Measurements from ENCODE around the gene DPYSL4. TPM values are rescaled to one million over a fixed set of nuclear protein-coding genes. Genes with fewer than 3 reads are reported as not detected.

DPYSL4 gene
- total RNA-seq, 5 donors from 2014 or later (not counting 1 experiment from before 2014, with no cell fraction given): 0.66 to 3.9 (median 3.2) TPM

DNA sequence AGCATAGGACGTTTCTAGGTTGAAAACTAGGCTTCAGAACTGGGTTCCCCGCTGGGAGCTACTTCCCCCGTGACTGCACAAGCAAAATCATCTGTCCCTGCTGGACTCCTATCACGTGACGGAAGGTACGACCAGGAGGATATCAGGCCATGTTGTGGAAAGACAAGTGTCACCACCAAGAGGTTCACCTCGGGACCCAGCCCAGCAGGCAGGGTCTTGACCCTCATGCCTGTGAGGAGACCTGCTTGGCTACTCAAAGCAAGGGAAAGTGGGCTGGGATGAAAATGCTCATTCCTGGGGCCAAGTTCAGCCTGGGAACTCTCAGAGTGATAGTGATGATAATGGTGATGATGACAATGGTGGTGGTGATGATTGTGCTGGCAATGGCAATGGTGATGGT, 32.3 kb upstream of the DPYSL4 start:
- H3K27me3 ChIP-seq (replicated peaks in 1 of 2; ENCODE audit: control insufficient read depth in 2 of 2, extremely low read depth in 1 of 2, insufficient read depth in 2 of 2, low read length in 1 of 2): peaks cover 0 to 2% of the 10 kb centered on the region in 2 experiments
- no peak overlapping the region for H3K27ac Mint-ChIP-seq
- no peak overlapping the region for H3K27ac ChIP-seq (ENCODE audit: low read length)
- peaks cover 0 to 12% of the 10 kb centered on the region in 2 experiments for H3K4me1 ChIP-seq (ENCODE audit: control insufficient read depth in 1 of 2, extremely low read depth in 1 of 2, insufficient read depth in 2 of 2, low read length in 2 of 2)
- peaks cover 12 to 14% (median 13%) of the 10 kb centered on the region in 3 donors for H3K4me1 Mint-ChIP-seq
- no peak overlapping the region for H3K4me3 ChIP-seq (ENCODE audit: control insufficient read depth in 1 of 2, extremely low read depth in 1 of 2, low read length in 1 of 2)
- H3K36me3 Mint-ChIP-seq: no peaks in the 10 kb centered on the region
- DNase-seq (no peak), ATAC-seq (replicated peaks in 1 of 4) (no peak)
- H3K4me3 Mint-ChIP-seq: no peak overlapping the region
- POLR2A ChIA-PET: no interaction called here
- no peaks in the 10 kb centered on the region for H3K36me3 ChIP-seq (ENCODE audit: control insufficient read depth in 2 of 2, extremely low read depth in 1 of 2, insufficient read depth in 1 of 2, low read length in 1 of 2)
- CTCF ChIA-PET: no interaction called here
- 80% methylated on average over 6 of the region's 7 CpGs for WGBS (ENCODE audit: insufficient coverage)
- no peaks in the 10 kb centered on the region for H3K9me3 ChIP-seq
- H3K27me3 Mint-ChIP-seq: no peaks in the 10 kb centered on the region
- no peaks in the 10 kb centered on the region for H3K9me3 Mint-ChIP-seq

- Histone ChIP-seq H3K36me3 (ENCODE audit: control insufficient read depth in 2 of 2, extremely low read depth in 1 of 2, insufficient read depth in 1 of 2, low read length in 1 of 2) (no peaks in the 10 kb centered on the region), H3K4me3 (ENCODE audit: control insufficient read depth in 1 of 2, extremely low read depth in 1 of 2, low read length in 1 of 2) (no peak overlapping the region), H3K9me3 (no peaks in the 10 kb centered on the region), H3K27ac (ENCODE audit: low read length) (no peak overlapping the region), H3K27me3 (replicated peaks in 1 of 2; ENCODE audit: control insufficient read depth in 2 of 2, extremely low read depth in 1 of 2, insufficient read depth in 2 of 2, low read length in 1 of 2) (peaks cover 0 to 2% of the 10 kb centered on the region in 2 experiments), H3K4me1 (ENCODE audit: control insufficient read depth in 1 of 2, extremely low read depth in 1 of 2, insufficient read depth in 2 of 2, low read length in 2 of 2) (peaks cover 0 to 16% of the 10 kb centered on the region in 2 experiments)
- Mint-ChIP-seq H3K27ac (no peak overlapping the region), H3K36me3 (no peaks in the 10 kb centered on the region), H3K9me3 (no peaks in the 10 kb centered on the region), H3K4me3 (no peak overlapping the region), H3K27me3 (no peaks in the 10 kb centered on the region), H3K4me1 (peaks cover 13 to 15% (median 14%) of the 10 kb centered on the region in 3 donors)
- WGBS (ENCODE audit: insufficient coverage): 93% methylated on average over 1 of the region's 1 CpG
- no peak for DNase-seq
- ChIA-PET CTCF (no interaction called here), POLR2A (no interaction called here)
- ATAC-seq (replicated peaks in 1 of 4): no peak
Measured at GRCh38 chr10:132154931-132155330, 31.8 kb upstream of the DPYSL4 start.

DNA sequence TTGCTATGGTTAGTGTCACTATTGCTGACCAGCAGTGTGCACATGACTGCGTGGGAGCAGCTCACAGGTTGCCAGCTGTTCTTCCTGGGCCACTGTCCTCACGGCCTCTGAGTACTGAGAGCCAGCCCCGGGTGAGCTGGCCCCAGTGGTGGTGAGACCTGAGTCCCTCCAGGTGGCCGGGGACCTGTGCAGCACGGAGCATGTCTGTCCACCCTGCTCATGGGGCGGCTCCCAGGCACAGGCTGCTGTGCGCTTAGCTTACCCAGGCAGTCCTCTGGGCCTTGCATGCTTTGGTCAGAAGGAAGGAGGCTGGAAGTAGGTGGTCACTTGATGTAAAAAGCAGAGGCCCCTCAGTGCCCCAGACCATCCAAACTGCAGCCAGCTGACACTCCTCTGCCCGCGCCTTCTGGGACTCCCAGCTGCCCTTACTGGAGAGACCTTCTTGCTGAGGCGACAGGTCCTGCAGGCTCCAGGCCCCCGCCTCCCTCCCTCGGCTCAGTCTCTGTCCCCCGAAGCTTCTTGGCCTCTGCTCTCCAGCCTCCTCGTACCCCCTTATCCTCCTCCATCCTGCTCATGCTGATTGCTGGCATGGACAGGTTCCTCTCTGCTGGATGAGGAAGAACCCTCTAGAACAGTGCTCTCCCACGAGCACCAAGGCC, 30.9 kb upstream of the DPYSL4 start:
- Histone ChIP-seq H3K9me3 (no peaks in the 10 kb centered on the region), H3K4me1 (ENCODE audit: control insufficient read depth in 1 of 2, extremely low read depth in 1 of 2, insufficient read depth in 2 of 2, low read length in 2 of 2) (peaks cover 0 to 16% of the 10 kb centered on the region in 2 experiments), H3K27me3 (replicated peaks in 1 of 2; ENCODE audit: control insufficient read depth in 2 of 2, extremely low read depth in 1 of 2, insufficient read depth in 2 of 2, low read length in 1 of 2) (peaks cover 0 to 2% of the 10 kb centered on the region in 2 experiments), H3K4me3 (ENCODE audit: control insufficient read depth in 1 of 2, extremely low read depth in 1 of 2, low read length in 1 of 2) (no peak overlapping the region), H3K27ac (ENCODE audit: low read length) (no peak overlapping the region), H3K36me3 (ENCODE audit: control insufficient read depth in 2 of 2, extremely low read depth in 1 of 2, insufficient read depth in 1 of 2, low read length in 1 of 2) (no peaks in the 10 kb centered on the region)
- H3K4me1 Mint-ChIP-seq: peaks cover 13 to 15% (median 14%) of the 10 kb centered on the region in 3 donors
- H3K4me3 Mint-ChIP-seq: no peak overlapping the region
- CTCF ChIA-PET: no interaction called here
- DNase-seq: no peak
- 84% methylated on average over 11 of the region's 15 CpGs for WGBS (ENCODE audit: insufficient coverage)
- no peaks in the 10 kb centered on the region for H3K9me3 Mint-ChIP-seq
- POLR2A ChIA-PET: no interaction called here
- H3K36me3 Mint-ChIP-seq: no peaks in the 10 kb centered on the region
- no peak overlapping the region for H3K27ac Mint-ChIP-seq
- no peak for ATAC-seq (replicated peaks in 1 of 4)
- H3K27me3 Mint-ChIP-seq: no peaks in the 10 kb centered on the region

DNA sequence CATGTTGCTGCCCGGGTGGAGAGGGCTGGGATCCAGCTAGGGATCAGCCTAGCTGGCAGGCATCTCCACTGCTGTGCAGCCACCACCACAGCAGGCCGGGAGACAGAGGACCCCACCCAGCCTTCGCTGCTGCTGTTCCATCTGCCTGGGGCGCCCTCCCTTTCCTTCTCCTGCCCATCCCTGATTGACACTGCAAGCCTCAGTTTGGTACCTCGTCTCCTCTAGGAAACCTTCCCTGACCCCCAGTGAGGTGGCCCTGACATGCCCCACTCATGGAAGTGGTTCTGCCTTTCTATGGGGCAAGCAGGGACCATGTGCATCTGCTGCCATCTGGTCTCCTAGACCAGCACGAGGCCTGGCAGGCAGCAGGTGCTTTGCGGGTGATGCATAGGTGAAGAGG, 30.4 kb upstream of the DPYSL4 start:
- peak overlapping the region in 1 of 2 donors; percentile 4 for H3K27ac Mint-ChIP-seq
- H3K4me3 ChIP-seq (ENCODE audit: control insufficient read depth in 1 of 2, extremely low read depth in 1 of 2, low read length in 1 of 2): no peak overlapping the region
- H3K27me3 Mint-ChIP-seq: no peaks in the 10 kb centered on the region
- no peaks in the 10 kb centered on the region for H3K36me3 Mint-ChIP-seq
- H3K4me3 Mint-ChIP-seq: no peak overlapping the region
- CTCF ChIA-PET: no interaction called here
- POLR2A ChIA-PET: no interaction called here
- no peaks in the 10 kb centered on the region for H3K27me3 ChIP-seq (replicated peaks in 1 of 2; ENCODE audit: control insufficient read depth in 2 of 2, extremely low read depth in 1 of 2, insufficient read depth in 2 of 2, low read length in 1 of 2)
- H3K4me1 Mint-ChIP-seq: peaks cover 13 to 15% (median 14%) of the 10 kb centered on the region in 3 donors
- DNase-seq (no peak), ATAC-seq (replicated peaks in 1 of 4) (no peak)
- H3K9me3 Mint-ChIP-seq: no peaks in the 10 kb centered on the region
- peaks cover 0 to 21% of the 10 kb centered on the region in 2 experiments for H3K4me1 ChIP-seq (ENCODE audit: control insufficient read depth in 1 of 2, extremely low read depth in 1 of 2, insufficient read depth in 2 of 2, low read length in 2 of 2)
- no peaks in the 10 kb centered on the region for H3K36me3 ChIP-seq (ENCODE audit: control insufficient read depth in 2 of 2, extremely low read depth in 1 of 2, insufficient read depth in 1 of 2, low read length in 1 of 2)
- H3K9me3 ChIP-seq: no peaks in the 10 kb centered on the region
- WGBS (ENCODE audit: insufficient coverage): 98% methylated on average over 4 of the region's 7 CpGs
- no peak overlapping the region for H3K27ac ChIP-seq (ENCODE audit: low read length)

- POLR2A ChIA-PET: no interaction called here
- CTCF ChIA-PET: no interaction called here
- ATAC-seq (replicated peaks in 1 of 4) (no peak), DNase-seq (no peak)
- no peaks in the 10 kb centered on the region for H3K27me3 Mint-ChIP-seq
- H3K4me3 Mint-ChIP-seq: no peak overlapping the region
- no peaks in the 10 kb centered on the region for H3K9me3 Mint-ChIP-seq
- Histone ChIP-seq H3K27ac (ENCODE audit: low read length) (peak overlapping the region; percentile 18), H3K9me3 (no peaks in the 10 kb centered on the region), H3K27me3 (replicated peaks in 1 of 2; ENCODE audit: control insufficient read depth in 2 of 2, extremely low read depth in 1 of 2, insufficient read depth in 2 of 2, low read length in 1 of 2) (no peaks in the 10 kb centered on the region), H3K36me3 (ENCODE audit: control insufficient read depth in 2 of 2, extremely low read depth in 1 of 2, insufficient read depth in 1 of 2, low read length in 1 of 2) (no peaks in the 10 kb centered on the region), H3K4me3 (ENCODE audit: control insufficient read depth in 1 of 2, extremely low read depth in 1 of 2, low read length in 1 of 2) (no peak overlapping the region), H3K4me1 (ENCODE audit: control insufficient read depth in 1 of 2, extremely low read depth in 1 of 2, insufficient read depth in 2 of 2, low read length in 2 of 2) (peaks cover 5 to 29% of the 10 kb centered on the region in 2 experiments)
- H3K27ac Mint-ChIP-seq: peak overlapping the region in 1 of 2 donors; percentile 62
- peaks cover 15 to 20% (median 19%) of the 10 kb centered on the region in 3 donors for H3K4me1 Mint-ChIP-seq
- H3K36me3 Mint-ChIP-seq: no peaks in the 10 kb centered on the region
- WGBS (ENCODE audit: insufficient coverage): 93% methylated on average over 5 of the region's 8 CpGs
Measured at GRCh38 chr10:132157101-132157500, 29.6 kb upstream of the DPYSL4 start.

GRCh38 chr10:132158122-132158741, 28.5 kb upstream of the DPYSL4 start:
- POLR2A ChIA-PET: no interaction called here
- no peak overlapping the region for H3K4me3 Mint-ChIP-seq
- peak in 26 of 35 experiments; percentile 11 to 74 (median 32) for DNase-seq

More at GRCh38 chr10:132158122-132158741, 28.5 kb upstream of the DPYSL4 start:
- H3K36me3 ChIP-seq (ENCODE audit: control insufficient read depth in 2 of 2, extremely low read depth in 1 of 2, insufficient read depth in 1 of 2, low read length in 1 of 2): no peaks in the 10 kb centered on the region
- ATAC-seq (replicated peaks in 1 of 4): peak in 3 of 4 experiments; percentile 23 to 55 (median 39)
- Mint-ChIP-seq H3K27me3 (no peaks in the 10 kb centered on the region), H3K27ac (peak overlapping the region; percentile 37 to 78), H3K9me3 (no peaks in the 10 kb centered on the region), H3K36me3 (no peaks in the 10 kb centered on the region), H3K4me1 (peaks cover 25 to 26% (median 25%) of the 10 kb centered on the region in 3 donors)
- no peak overlapping the region for H3K4me3 ChIP-seq (ENCODE audit: control insufficient read depth in 1 of 2, extremely low read depth in 1 of 2, low read length in 1 of 2)
- WGBS (ENCODE audit: insufficient coverage): no CpG with 5 or more reads among the region's 2 CpGs
- H3K9me3 ChIP-seq: no peaks in the 10 kb centered on the region
- no peaks in the 10 kb centered on the region for H3K27me3 ChIP-seq (replicated peaks in 1 of 2; ENCODE audit: control insufficient read depth in 2 of 2, extremely low read depth in 1 of 2, insufficient read depth in 2 of 2, low read length in 1 of 2)
- CTCF ChIA-PET: no interaction called here
- peak overlapping the region; percentile 93 for H3K27ac ChIP-seq (ENCODE audit: low read length)
- peaks cover 7 to 40% of the 10 kb centered on the region in 2 experiments for H3K4me1 ChIP-seq (ENCODE audit: control insufficient read depth in 1 of 2, extremely low read depth in 1 of 2, insufficient read depth in 2 of 2, low read length in 2 of 2)
